Esophagus (tissue), 2 donors: Measurements from ENCODE around the gene MKNK2. TPM values are rescaled to one million over a fixed set of nuclear protein-coding genes. Genes with fewer than 3 reads are reported as not detected.
"Not testable (repeated sequence)": the region's sequence is repeated elsewhere in the genome, so short reads cannot be mapped to it uniquely, and the experiment has no call there.

ENCODE experiments used
- H3K27ac ChIP-seq, 2 donors: one replicate each; pipeline ENCODE4 v1.5.1; 2013; ENCODE audit warnings: low read depth in 2 of 2, mild to moderate bottlenecking in 2 of 2, inconsistent platforms in 1 of 2, low read length in 1 of 2, moderate library complexity in 1 of 2
- H3K27me3 ChIP-seq, 2 donors: one replicate each; pipeline ENCODE4 v1.6.1; 2013; ENCODE audit warnings: low read length in 2 of 2, control low read depth in 1 of 2, mild to moderate bottlenecking in 1 of 2; ENCODE audit not compliant: insufficient read depth in 2 of 2, control insufficient read depth in 1 of 2
- H3K36me3 ChIP-seq, 2 donors: one replicate each; pipeline ENCODE4 v1.6.1; 2013; ENCODE audit warnings: low read length in 1 of 2; ENCODE audit not compliant: control insufficient read depth in 2 of 2, insufficient read depth in 2 of 2
- H3K4me1 ChIP-seq, 2 donors: one replicate each; pipeline ENCODE4 v1.6.1; 2013; ENCODE audit warnings: low read length in 1 of 2; ENCODE audit not compliant: control insufficient read depth in 2 of 2, insufficient read depth in 2 of 2
- H3K4me3 ChIP-seq, 2 donors: one replicate each; pipeline ENCODE4 v1.5.1; 2013; ENCODE audit warnings: low read length in 2 of 2, mild to moderate bottlenecking in 2 of 2, low read depth in 1 of 2, moderate library complexity in 1 of 2
- H3K9me3 ChIP-seq, 2 donors: one replicate each; pipeline ENCODE4 v1.6.1; 2013; ENCODE audit warnings: mild to moderate bottlenecking in 2 of 2, low read depth in 1 of 2, low read length in 1 of 2, moderate library complexity in 1 of 2; ENCODE audit not compliant: control insufficient read depth in 2 of 2, insufficient read depth in 1 of 2
- WGBS, 2 donors: extraction: QIAGEN DNeasy Blood & Tissue Kit; methylation state at CpG; one replicate each; pipeline ENCODE4 v1.1.7; 2013; 5-methylcytosine and 5-hydroxymethylcytosine counted together
- polyA plus RNA-seq, 2 donors: library from polyadenylated mRNA; stranded (reverse); fragments of 200-250 nt; gene quantifications; one replicate each; pipeline ENCODE4 v1.2.3, GENCODE V29; 2013
- donor health status: healthy with polysubstance abuse.
- donor health status: Bipolar disorder and iron deficiency.

The MKNK2 gene
- polyA plus RNA-seq, 2 donors, result 167 to 244 TPM

DNA sequence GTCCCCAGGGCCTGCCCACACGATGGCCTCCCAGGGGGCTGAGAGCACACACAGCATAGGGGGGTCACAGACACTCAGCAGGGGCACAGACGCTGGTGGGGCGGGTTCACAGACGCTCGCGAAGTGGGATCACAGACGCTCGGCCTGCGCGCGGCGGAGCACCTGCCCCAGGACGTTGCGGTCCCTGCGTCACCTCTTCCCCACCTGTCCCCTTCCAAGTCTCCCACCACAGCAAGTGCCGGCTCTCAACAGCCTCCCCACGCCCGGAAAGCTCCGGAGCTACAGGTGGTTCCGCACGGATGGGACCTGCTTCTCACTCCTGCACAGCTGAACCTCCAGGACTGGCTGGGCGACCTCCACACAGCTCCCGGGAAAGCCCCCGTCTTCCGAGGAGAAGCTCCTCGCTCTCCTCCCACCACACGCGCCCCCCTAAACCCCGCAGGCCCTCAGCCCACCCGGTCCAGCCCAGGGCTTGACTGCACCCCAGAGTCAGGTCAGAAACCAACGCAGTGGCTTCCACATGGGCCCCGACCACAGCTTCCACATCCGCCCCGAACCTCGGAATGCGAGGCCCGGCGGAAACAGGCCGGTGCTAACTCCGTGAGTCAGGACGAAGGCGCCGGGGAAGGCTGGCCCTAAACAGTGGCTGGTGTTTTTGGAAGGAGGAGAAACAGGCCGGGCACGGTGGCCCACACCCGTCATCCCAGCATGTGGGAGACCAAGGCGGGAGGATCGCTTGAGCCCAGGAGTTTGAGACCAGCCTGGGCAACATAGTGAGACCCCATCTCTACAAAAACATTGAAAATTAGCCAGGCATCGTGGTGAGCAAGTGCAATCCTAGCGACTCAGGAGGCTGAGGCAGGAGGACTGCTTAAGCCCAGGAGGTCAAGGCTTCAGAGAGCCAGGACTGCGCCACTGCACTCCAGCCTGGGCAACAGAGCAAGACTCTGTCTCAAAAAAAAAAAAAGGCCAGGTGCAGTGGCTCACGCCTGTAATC lies 52.0 kb downstream of the MKNK2 start:
- H3K9me3 ChIP-seq, result no peaks in the 10 kb centered on the region
- WGBS, 2 donors, result 93% methylated on average over 49 to 52 of the region's 52 CpGs
- peaks cover 0 to 3% of the 10 kb centered on the region in 2 donors for H3K4me1 ChIP-seq
- H3K27me3 ChIP-seq, result no peaks in the 10 kb centered on the region
- no peak overlapping the region for H3K4me3 ChIP-seq
- H3K27ac ChIP-seq, result no peak overlapping the region
- H3K36me3 ChIP-seq, result peaks cover 3 to 23% of the 10 kb centered on the region in 2 donors

DNA sequence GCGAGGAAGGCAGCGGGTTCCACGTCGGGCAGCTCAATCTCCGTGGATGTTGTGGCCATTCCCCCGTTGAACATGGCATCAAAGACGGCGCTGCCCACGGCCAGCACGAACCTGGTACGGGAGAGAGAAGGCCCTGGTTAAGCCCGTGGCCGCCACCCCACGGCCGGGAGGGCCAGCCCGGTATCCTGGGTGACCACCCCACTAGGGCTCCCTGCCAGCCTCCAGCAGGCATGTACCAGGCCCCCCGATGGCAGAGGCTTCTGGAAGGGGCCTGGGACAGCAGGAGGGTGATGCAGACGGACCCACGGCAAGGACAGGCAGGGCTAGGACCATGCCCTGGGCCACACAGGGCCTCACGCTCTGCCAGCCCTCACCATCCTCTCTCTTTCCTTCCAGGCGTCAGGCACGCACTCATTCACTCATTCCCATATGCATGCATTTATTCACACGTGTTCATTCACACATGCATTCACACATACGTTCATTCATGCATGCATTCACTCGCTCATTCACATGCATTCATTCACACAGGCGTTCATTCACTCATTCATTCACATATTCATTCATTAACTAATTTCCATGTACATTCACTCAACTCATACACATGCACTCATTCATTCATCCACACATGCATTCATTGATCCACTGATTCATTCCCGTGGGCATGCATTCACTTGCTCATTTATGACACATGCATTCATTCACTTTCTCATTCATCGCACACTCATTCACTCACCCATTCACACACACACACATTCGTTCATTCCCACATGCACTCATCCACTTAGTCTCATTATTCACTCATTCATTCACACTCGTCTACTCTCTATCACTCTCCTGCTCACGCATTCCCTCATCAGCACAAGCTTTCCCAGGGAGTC lies 53.5 kb downstream of the MKNK2 start:
- Histone ChIP-seq H3K9me3 (no peaks in the 10 kb centered on the region), H3K4me1 (peaks cover 0 to 3% of the 10 kb centered on the region in 2 donors), H3K27ac (no peak overlapping the region), H3K27me3 (no peaks in the 10 kb centered on the region), H3K4me3 (no peak overlapping the region), H3K36me3 (peaks cover 3 to 28% of the 10 kb centered on the region in 2 donors)
- 89 to 91% methylated on average over 31 of the region's 31 CpGs for WGBS, 2 donors

DNA sequence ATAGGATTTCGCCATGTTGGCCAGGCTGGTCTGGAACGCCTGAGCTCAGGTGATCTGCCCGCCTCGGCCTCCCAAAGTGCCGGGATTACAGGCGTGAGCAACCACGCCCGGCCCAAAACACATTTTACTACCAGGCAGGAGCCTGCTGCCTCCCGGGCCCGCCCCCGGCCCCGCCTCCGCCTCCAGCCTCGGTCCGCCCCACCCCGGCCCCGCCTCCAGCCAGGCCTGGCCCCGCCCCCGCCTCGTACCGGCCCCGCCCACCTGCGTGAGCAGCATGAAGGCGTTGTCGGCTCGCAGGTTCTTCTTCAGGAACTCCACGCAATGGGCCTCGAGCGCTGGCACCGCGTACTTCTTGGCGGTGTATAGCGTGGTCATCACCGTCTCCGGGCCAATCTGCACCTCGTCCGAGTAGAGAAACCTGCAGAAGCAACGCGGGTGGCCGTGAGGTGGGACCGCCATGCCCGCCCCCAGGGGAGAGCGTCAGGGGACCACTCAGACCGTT lies 58.2 kb downstream of the MKNK2 start:
- H3K4me1 ChIP-seq, result no peaks in the 10 kb centered on the region
- peaks cover 8 to 36% of the 10 kb centered on the region in 2 donors for H3K36me3 ChIP-seq
- H3K27me3 ChIP-seq, result no peaks in the 10 kb centered on the region
- no peak overlapping the region for H3K4me3 ChIP-seq
- no peaks in the 10 kb centered on the region for H3K9me3 ChIP-seq
- WGBS, 2 donors, result 84 to 88% methylated on average over 43 to 44 of the region's 44 CpGs
- no peak overlapping the region for H3K27ac ChIP-seq

DNA sequence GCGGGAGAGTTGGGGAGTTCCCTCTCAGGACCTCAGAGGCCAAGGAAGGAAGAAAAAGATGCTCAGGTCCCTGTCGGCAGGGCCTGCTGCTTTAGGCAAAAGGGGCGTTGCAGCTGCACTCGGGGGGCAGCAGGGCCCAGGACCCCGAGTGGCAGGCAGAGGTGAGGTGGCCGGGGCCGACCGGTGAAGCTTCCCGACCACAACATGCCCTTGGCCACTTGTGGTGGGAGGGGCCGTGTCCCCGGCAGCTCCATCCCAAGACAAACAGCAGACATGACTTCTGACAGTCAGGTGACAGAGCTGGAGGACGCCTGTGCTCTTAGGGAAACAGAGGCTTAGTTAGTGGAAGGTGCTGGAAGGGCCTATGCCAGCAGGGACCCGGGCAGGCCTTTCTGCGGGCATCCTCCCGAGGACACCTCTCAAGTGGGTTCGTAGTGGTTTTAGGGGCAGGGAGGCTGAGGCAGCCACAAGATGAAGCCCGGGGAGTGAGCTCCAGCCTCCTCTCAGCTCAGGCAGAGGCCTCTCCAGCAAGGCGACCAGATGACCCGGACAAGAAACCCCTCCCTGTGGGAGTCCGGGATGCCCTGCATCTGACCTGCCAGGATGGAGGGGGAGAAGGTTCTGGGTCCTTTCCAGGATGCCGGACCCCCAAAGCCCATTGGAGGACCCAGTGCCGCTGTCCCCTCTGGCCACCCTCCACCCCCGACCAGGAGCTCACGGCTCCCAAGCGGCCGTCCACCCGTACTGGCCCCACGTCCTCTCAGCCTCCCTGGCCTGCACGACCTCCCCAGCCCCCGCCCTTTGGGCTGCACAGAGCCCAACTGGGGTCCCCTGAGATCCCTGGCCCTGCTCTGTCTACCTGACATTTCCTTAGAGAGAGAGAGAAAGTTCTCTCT lies 59.8 kb downstream of the MKNK2 start:
- H3K4me1 ChIP-seq, result no peaks in the 10 kb centered on the region
- no peaks in the 10 kb centered on the region for H3K27me3 ChIP-seq
- no peak overlapping the region for H3K27ac ChIP-seq
- H3K9me3 ChIP-seq, result no peaks in the 10 kb centered on the region
- H3K4me3 ChIP-seq, result no peak overlapping the region
- 91 to 94% methylated on average over 30 of the region's 30 CpGs for WGBS, 2 donors
- H3K36me3 ChIP-seq, result peaks cover 11 to 50% of the 10 kb centered on the region in 2 donors

DNA sequence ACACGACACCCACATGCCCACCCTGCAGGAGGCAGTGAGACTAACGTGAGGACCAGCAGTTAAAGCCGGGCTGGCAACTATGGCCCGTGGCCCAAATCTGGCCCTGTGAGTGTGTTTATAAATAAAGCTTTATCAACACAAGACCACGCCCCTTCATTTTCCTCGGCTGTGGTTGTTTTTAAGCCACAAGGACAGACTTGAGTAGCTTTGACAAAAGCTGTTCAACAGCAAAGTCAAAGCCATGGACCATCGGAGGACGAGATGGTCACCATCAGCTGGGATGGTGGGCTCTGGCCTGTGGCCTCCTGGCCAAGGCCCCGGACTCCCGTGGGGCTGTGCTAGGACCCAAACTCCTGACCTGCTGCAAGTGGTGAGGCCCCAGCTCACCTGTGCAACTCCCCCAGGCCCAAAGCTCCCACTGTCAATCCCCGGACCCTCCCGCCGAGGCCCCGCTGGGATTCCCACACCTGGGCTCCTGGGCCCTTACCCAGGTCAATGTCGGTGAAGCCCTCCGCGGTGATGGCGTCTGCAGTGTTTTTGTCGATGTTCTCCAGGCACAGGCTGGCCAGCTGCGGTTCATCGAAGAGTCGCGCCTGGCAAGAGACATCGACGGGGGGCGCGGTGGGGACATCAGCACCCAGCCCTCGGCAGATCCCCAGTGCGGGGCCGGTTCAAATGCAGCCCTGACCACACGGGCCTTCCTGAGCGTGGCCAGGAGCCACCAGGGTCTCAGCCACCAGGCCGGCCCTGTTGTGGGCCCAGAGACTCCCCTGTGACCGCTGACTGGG lies 60.6 kb downstream of the MKNK2 start:
- Histone ChIP-seq H3K9me3 (no peaks in the 10 kb centered on the region), H3K27me3 (no peaks in the 10 kb centered on the region), H3K4me3 (no peak overlapping the region), H3K36me3 (peaks cover 17 to 55% of the 10 kb centered on the region in 2 donors), H3K4me1 (no peaks in the 10 kb centered on the region), H3K27ac (no peak overlapping the region)
- 95% methylated on average over 34 of the region's 34 CpGs for WGBS, 2 donors

DNA sequence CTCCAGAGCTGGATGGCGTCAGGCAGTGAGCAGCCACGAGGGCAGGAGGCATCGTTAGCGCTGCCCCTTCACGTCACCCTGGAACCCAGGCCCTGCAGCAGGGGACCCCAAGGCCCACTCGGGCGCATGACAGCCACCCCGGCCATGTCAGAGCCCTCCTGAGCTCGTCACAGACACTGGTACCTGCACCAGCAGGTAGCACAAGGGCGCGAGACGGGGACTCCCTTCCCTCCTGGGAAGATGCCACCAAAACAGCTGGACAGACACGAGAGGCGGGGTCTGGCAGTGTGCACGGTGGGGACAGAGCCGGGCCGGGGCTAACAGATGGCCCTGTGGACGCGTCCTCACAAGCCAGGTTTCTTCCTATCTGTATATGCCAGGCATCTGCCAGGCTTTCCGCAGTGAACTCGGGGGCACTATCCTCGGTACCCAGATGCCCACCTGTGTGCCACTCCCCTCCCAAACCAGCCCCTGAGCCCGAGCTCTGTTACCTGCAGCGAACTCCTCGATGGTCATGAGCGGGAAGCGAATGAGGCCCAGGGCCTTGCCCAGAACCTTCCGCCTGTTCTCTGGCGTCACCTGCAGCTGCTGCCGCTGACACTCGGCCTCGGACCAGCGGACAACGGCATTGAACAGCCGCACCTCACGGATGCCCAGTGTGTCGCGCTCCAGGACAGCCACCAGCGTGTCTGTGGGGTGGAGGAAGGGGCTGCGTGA lies 61.4 kb downstream of the MKNK2 start:
- H3K36me3 ChIP-seq, result peaks cover 17 to 59% of the 10 kb centered on the region in 2 donors
- H3K27me3 ChIP-seq, result no peaks in the 10 kb centered on the region
- no peaks in the 10 kb centered on the region for H3K9me3 ChIP-seq
- WGBS, 2 donors, result 89 to 90% methylated on average over 40 of the region's 40 CpGs
- no peak overlapping the region for H3K27ac ChIP-seq
- no peaks in the 10 kb centered on the region for H3K4me1 ChIP-seq
- H3K4me3 ChIP-seq, result no peak overlapping the region

DNA sequence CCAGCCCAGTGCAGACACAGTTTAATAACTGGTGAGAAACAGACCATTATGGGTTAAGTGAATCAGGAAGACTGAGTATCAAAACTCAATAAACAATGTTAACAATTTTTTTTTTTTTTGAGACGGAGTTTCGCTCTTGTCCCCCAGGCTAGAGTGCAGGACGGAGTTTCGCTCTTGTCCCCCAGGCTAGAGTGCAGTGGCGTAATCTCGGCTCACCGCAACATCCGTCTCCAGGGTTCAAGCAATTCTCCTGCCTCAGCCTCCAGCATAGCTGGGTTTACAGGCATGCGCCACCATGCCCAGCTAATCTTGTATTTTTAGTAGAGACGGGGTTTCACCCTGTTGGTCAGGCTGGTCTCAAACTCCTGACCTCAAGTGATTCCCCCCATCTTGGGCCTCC lies 62.6 kb downstream of the MKNK2 start:
- H3K4me3 ChIP-seq, H3K27me3 ChIP-seq, H3K9me3 ChIP-seq, H3K27ac ChIP-seq, H3K4me1 ChIP-seq: not testable (repeated sequence)
- peaks cover 17 to 64% of the 10 kb centered on the region in 2 donors for H3K36me3 ChIP-seq
- 78 to 81% methylated on average over 10 of the region's 10 CpGs for WGBS, 2 donors
